ENCODE measurements around the gene APOA4. TPM values are rescaled to one million over a fixed set of nuclear protein-coding genes. Genes with fewer than 3 reads are reported as not detected.

The APOA4 gene
- total and polyA plus RNA-seq, 2 experiments from 2014 or later = not detected

- DNase-seq (ENCODE audit: low spot score) = no peak
- TF ChIP-seq STAT1 (IDR thresholded peaks at IDR 0.05; ENCODE audit: unreplicated experiment) (no peak), CTCF (conservative IDR thresholded peaks at IDR 0.05; ENCODE audit: low read depth in 2 of 2) (no peak), ZNF114 (CRISPR knock-in tag; IDR thresholded peaks at IDR 0.05) (no peak), ETS1 (IDR thresholded peaks at IDR 0.05) (no peak), ZNF331 (CRISPR knock-in tag; IDR thresholded peaks at IDR 0.05; ENCODE audit: low read depth) (no peak), NANOG (IDR thresholded peaks at IDR 0.05; ENCODE audit: borderline replicate concordance) (no peak)
- ATAC-seq = no peak
- no peaks in the 10 kb centered on the region for H3K4me1 Mint-ChIP-seq
- Histone ChIP-seq H2AFZ (no peak overlapping the region), H3K9me2 (ENCODE audit: insufficient read depth) (0 out of 2 replicates have a peak, but pooled peaks cover 2% of the 10 kb centered on the region), H3K4me2 (no peak overlapping the region), H3K27me3 (ENCODE audit: insufficient read depth) (no peaks in the 10 kb centered on the region), H3K36me3 (ENCODE audit: insufficient read depth) (no peaks in the 10 kb centered on the region), H3K4me3 (no peak overlapping the region), H3K27ac (ENCODE audit: low read depth) (no peak overlapping the region), H3K79me2 (replicated peaks; ENCODE audit: insufficient read depth) (no peaks in the 10 kb centered on the region), H3F3A (replicated peaks; ENCODE audit: low read depth) (no peaks in the 10 kb centered on the region), H3K4me1 (ENCODE audit: insufficient read depth) (no peaks in the 10 kb centered on the region), H4K20me1 (replicated peaks; ENCODE audit: insufficient read depth) (no peaks in the 10 kb centered on the region)
- H3K9me3 Mint-ChIP-seq = no peaks in the 10 kb centered on the region
- H3K27me3 Mint-ChIP-seq (ENCODE audit: insufficient read depth, low read depth, poor library complexity) = peaks cover 6% of the 10 kb centered on the region
- H3K36me3 Mint-ChIP-seq (ENCODE audit: low read depth) = no peaks in the 10 kb centered on the region
- H3K4me3 Mint-ChIP-seq = no peak overlapping the region
- no peak overlapping the region for H3K27ac Mint-ChIP-seq
These were observed 9.2 kb downstream of the APOA4 start for GRCh38 chr11:116813781-116814471.

GRCh38 chr11:116813170-116813569, 9.9 kb downstream of the APOA4 start:
- Mint-ChIP-seq H3K27ac (no peak overlapping the region), H3K4me3 (no peak overlapping the region)
- no peak overlapping the region for H3K4me3 ChIP-seq
- TF ChIP-seq REST (IDR thresholded peaks at IDR 0.05; ENCODE audit: unreplicated experiment) (no peak), CTCF (conservative IDR thresholded peaks at IDR 0.05; ENCODE audit: low read depth in 2 of 2) (no peak)

More at GRCh38 chr11:116813170-116813569, 9.9 kb downstream of the APOA4 start:
- Histone ChIP-seq H3K27me3 (ENCODE audit: insufficient read depth) (no peaks in the 10 kb centered on the region), H3K36me3 (ENCODE audit: insufficient read depth) (no peaks in the 10 kb centered on the region), H3F3A (replicated peaks; ENCODE audit: low read depth) (no peaks in the 10 kb centered on the region), H3K4me1 (ENCODE audit: insufficient read depth) (no peaks in the 10 kb centered on the region), H3K9me2 (ENCODE audit: insufficient read depth) (no peaks in the 10 kb centered on the region), H3K4me2 (no peak overlapping the region), H3K27ac (ENCODE audit: low read depth) (no peak overlapping the region), H4K20me1 (replicated peaks; ENCODE audit: insufficient read depth) (no peaks in the 10 kb centered on the region), H2AFZ (no peak overlapping the region), H3K79me2 (replicated peaks; ENCODE audit: insufficient read depth) (no peaks in the 10 kb centered on the region)
- Mint-ChIP-seq H3K4me1 (no peaks in the 10 kb centered on the region), H3K36me3 (ENCODE audit: low read depth) (no peaks in the 10 kb centered on the region), H3K9me3 (no peaks in the 10 kb centered on the region), H3K27me3 (ENCODE audit: insufficient read depth, low read depth, poor library complexity) (peaks cover 6% of the 10 kb centered on the region)
- DNase-seq (ENCODE audit: low spot score) (no peak), ATAC-seq (no peak)
